ENCODE measurements around the gene BICRAL. TPM values are rescaled to one million over a fixed set of nuclear protein-coding genes. Genes with fewer than 3 reads are reported as not detected.

Gene BICRAL
- total RNA-seq, 2 donors from 2014 or later: 9.6 to 14.1 TPM

- Histone ChIP-seq H3K4me1 (no peaks in the 10 kb centered on the region), H3K27me3 (no peaks in the 10 kb centered on the region), H3K27ac (no peak overlapping the region), H3K9me3 (no peaks in the 10 kb centered on the region), H3K4me3 (no peak overlapping the region), H3K36me3 (peaks cover 56% of the 10 kb centered on the region)
- no peak for TF ChIP-seq CTCF (IDR thresholded peaks at IDR 0.05)
- no peak for DNase-seq (ENCODE audit: low spot score)
These were observed 49.4 kb downstream of the BICRAL start for GRCh38 chr6:42831237-42831636.

- no peak overlapping the region for H3K27ac ChIP-seq
- no peak for DNase-seq (ENCODE audit: low spot score)
- no peaks in the 10 kb centered on the region for H3K4me1 ChIP-seq
- no peaks in the 10 kb centered on the region for H3K27me3 ChIP-seq
- no peak for TF ChIP-seq CTCF (IDR thresholded peaks at IDR 0.05)
- H3K9me3 ChIP-seq: no peaks in the 10 kb centered on the region
- no peak overlapping the region for H3K4me3 ChIP-seq
- peaks cover 35% of the 10 kb centered on the region for H3K36me3 ChIP-seq
These were observed 52.2 kb downstream of the BICRAL start for GRCh38 chr6:42834056-42834455.

GRCh38 chr6:42841844-42842584 is 60.2 kb downstream of the BICRAL start:
- Histone ChIP-seq H3K36me3 (peaks cover 6% of the 10 kb centered on the region), H3K27me3 (no peaks in the 10 kb centered on the region), H3K4me1 (no peaks in the 10 kb centered on the region), H3K4me3 (no peak overlapping the region), H3K27ac (no peak overlapping the region), H3K9me3 (no peaks in the 10 kb centered on the region)
- TF ChIP-seq CTCF (IDR thresholded peaks at IDR 0.05): no peak
- DNase-seq (ENCODE audit: low spot score): no peak

GRCh38 chr6:42845327-42845694 is 63.5 kb downstream of the BICRAL start:
- no peaks in the 10 kb centered on the region for H3K4me1 ChIP-seq
- no peaks in the 10 kb centered on the region for H3K9me3 ChIP-seq
- no peak for DNase-seq (ENCODE audit: low spot score)
- no peak overlapping the region for H3K4me3 ChIP-seq
- H3K36me3 ChIP-seq: peaks cover 6% of the 10 kb centered on the region
- no peaks in the 10 kb centered on the region for H3K27me3 ChIP-seq
- H3K27ac ChIP-seq: no peak overlapping the region
- no peak for TF ChIP-seq CTCF (IDR thresholded peaks at IDR 0.05)

GRCh38 chr6:42846505-42846904 is 64.7 kb downstream of the BICRAL start:
- no peak for DNase-seq (ENCODE audit: low spot score)
- no peaks in the 10 kb centered on the region for H3K4me1 ChIP-seq
- no peak overlapping the region for H3K4me3 ChIP-seq
- H3K27me3 ChIP-seq: no peaks in the 10 kb centered on the region
- peaks cover 6% of the 10 kb centered on the region for H3K36me3 ChIP-seq
- no peak overlapping the region for H3K27ac ChIP-seq
- H3K9me3 ChIP-seq: no peaks in the 10 kb centered on the region
- TF ChIP-seq CTCF (IDR thresholded peaks at IDR 0.05): no peak

- Histone ChIP-seq H3K36me3 (peaks cover 24% of the 10 kb centered on the region), H3K9me3 (no peaks in the 10 kb centered on the region)
These were observed 66.8 kb downstream of the BICRAL start for GRCh38 chr6:42848700-42849099.

More at GRCh38 chr6:42848700-42849099, 66.8 kb downstream of the BICRAL start:
- Histone ChIP-seq H3K4me1 (no peaks in the 10 kb centered on the region), H3K4me3 (no peak overlapping the region), H3K27ac (no peak overlapping the region), H3K27me3 (no peaks in the 10 kb centered on the region)
- no peak for TF ChIP-seq CTCF (IDR thresholded peaks at IDR 0.05)
- DNase-seq (ENCODE audit: low spot score): no peak

All from right atrium auricular region (tissue), 2 donors.